DOHH2 (cell line): ENCODE measurements around the gene NDUFA13.

Experiments used
- H3F3A ChIP-seq: fragments of 200-600 bp; sonication (generic), shearing (Covaris generic); 2 replicates; pipeline ENCODE4 v1.6.0; 2016; ENCODE audit warnings: antibody characterized with exemption, mild to moderate bottlenecking; ENCODE audit not compliant: control insufficient read depth, insufficient read depth
- H3K27ac ChIP-seq: fragments of 200-600 bp; sonication (generic); 2 replicates; pipeline ENCODE4 v1.5.1; 2014; ENCODE audit warnings: low read depth, mild to moderate bottlenecking, low read length, moderate library complexity
- H3K27me3 ChIP-seq: fragments of 200-600 bp; sonication (generic); 2 replicates; pipeline ENCODE4 v1.6.1; 2014; ENCODE audit warnings: mild to moderate bottlenecking, low read length, mixed read lengths; ENCODE audit not compliant: control insufficient read depth
- H3K36me3 ChIP-seq: fragments of 200-600 bp; sonication (generic); 2 replicates; pipeline ENCODE4 v1.6.1; 2014; ENCODE audit warnings: mild to moderate bottlenecking, low read length, moderate library complexity, mixed read lengths; ENCODE audit not compliant: control insufficient read depth
- H3K4me1 ChIP-seq: fragments of 200-600 bp; sonication (generic); 2 replicates; pipeline ENCODE4 v1.6.1; 2014; ENCODE audit warnings: mild to moderate bottlenecking, low read length, mixed read lengths; ENCODE audit not compliant: control insufficient read depth
- H3K4me2 ChIP-seq: fragments of 200-600 bp; sonication (generic); 2 replicates; pipeline ENCODE4 v1.6.0; 2014; ENCODE audit warnings: mild to moderate bottlenecking, low read length, moderate library complexity
- H3K4me3 ChIP-seq: fragments of 200-600 bp; sonication (generic); 2 replicates; pipeline ENCODE4 v1.5.1; 2014; ENCODE audit warnings: mild to moderate bottlenecking, low read length, mixed read lengths
- H3K79me2 ChIP-seq: fragments of 200-600 bp; sonication (generic); 2 replicates; pipeline ENCODE4 v1.6.1; 2014; ENCODE audit warnings: mild to moderate bottlenecking, low read length, mixed read lengths; ENCODE audit not compliant: control insufficient read depth
- H3K9me2 ChIP-seq: fragments of 200-600 bp; sonication (generic); replicated peaks from 2 replicates; pipeline ENCODE4 v1.6.1; 2014; ENCODE audit warnings: mild to moderate bottlenecking, low read length, mixed read lengths; ENCODE audit not compliant: control insufficient read depth
- H3K9me3 ChIP-seq: fragments of 200-600 bp; sonication (generic); 2 replicates; pipeline ENCODE4 v1.6.1; 2014; ENCODE audit warnings: antibody characterized with exemption, low read length, mixed read lengths; ENCODE audit not compliant: control insufficient read depth, insufficient read depth
- H4K20me1 ChIP-seq: fragments of 200-600 bp; sonication (generic); 2 replicates; pipeline ENCODE4 v1.6.0; 2014; ENCODE audit warnings: low read depth, mild to moderate bottlenecking, antibody characterized with exemption, low read length, moderate library complexity; ENCODE audit not compliant: control insufficient read depth, insufficient read depth
- EZH2phosphoT487 ChIP-seq: fragments of 200-600 bp; sonication (generic); IDR thresholded peaks from 2 replicates; pipeline ENCODE4 v1.6.1; 2017; ENCODE audit warnings: borderline replicate concordance, mild to moderate bottlenecking, antibody characterized with exemption, low read length, moderate library complexity, mixed read lengths
- TF ChIP-seq, protein P1 (sequence below): fragments of 200-600 bp; sonication (generic); IDR thresholded peaks from one replicate; pipeline ENCODE4 v1.5.1; 2014; ENCODE audit warnings: antibody characterized with exemption, mild to moderate bottlenecking, low read depth, low read length; ENCODE audit not compliant: poor library complexity, severe bottlenecking

NDUFA13 gene

DNA sequence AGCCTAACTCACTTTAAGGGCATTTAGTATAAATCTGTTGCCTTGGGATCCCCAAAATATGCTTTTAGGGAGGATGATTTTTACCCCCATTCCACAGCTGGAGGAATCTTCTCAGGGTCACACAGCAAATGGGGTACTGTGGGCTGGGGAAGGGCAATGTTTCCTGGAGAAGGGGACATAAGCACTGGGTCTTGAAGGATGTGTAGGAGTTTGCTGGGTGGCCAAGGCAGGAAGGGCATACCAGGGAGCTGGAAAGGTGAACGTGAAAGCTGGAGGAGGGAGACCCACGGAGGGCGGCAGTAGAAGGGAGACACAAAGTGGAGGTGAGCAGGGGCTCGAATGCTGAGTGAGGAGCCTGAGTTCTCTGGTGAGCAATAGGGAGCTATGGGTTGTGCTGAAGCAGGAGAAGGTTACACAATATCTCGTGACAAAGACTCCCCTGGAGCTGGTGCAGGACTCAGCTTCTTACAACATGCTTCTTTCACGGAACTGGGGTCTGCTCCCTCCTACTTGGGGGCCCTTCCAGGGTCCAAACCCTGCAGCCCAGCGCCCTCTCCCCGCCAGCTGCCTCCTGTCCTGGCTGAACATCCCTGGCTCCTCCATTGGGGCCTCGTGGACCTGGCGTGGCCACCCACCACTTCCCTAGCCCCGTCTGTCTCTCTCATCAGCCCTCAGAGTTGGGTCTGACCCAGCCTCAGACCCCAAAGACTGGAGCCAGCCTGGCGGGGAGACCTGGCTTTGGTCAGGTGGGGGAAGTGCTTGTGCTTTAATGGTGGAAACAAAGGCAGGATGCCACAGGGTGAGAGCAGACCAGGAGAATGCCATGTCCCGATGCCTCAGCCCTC, 33.1 kb downstream of the NDUFA13 start:
- H3K4me1 ChIP-seq = no peaks in the 10 kb centered on the region
- no peaks in the 10 kb centered on the region for H3F3A ChIP-seq
- H4K20me1 ChIP-seq = no peaks in the 10 kb centered on the region; the same call in 1 of the 2 replicates
- no peak overlapping the region for H3K4me2 ChIP-seq
- H3K9me3 ChIP-seq = no peaks in the 10 kb centered on the region
- no peak overlapping the region for H3K4me3 ChIP-seq
- 0 out of 2 replicates have a peak, but pooled peaks cover 3% of the 10 kb centered on the region for H3K27me3 ChIP-seq
- H3K27ac ChIP-seq = no peak overlapping the region
- no peaks in the 10 kb centered on the region for H3K36me3 ChIP-seq
- no peaks in the 10 kb centered on the region for H3K9me2 ChIP-seq
- no peaks in the 10 kb centered on the region for H3K79me2 ChIP-seq
- TF ChIP-seq EZH2phosphoT487 = no peak

DNA sequence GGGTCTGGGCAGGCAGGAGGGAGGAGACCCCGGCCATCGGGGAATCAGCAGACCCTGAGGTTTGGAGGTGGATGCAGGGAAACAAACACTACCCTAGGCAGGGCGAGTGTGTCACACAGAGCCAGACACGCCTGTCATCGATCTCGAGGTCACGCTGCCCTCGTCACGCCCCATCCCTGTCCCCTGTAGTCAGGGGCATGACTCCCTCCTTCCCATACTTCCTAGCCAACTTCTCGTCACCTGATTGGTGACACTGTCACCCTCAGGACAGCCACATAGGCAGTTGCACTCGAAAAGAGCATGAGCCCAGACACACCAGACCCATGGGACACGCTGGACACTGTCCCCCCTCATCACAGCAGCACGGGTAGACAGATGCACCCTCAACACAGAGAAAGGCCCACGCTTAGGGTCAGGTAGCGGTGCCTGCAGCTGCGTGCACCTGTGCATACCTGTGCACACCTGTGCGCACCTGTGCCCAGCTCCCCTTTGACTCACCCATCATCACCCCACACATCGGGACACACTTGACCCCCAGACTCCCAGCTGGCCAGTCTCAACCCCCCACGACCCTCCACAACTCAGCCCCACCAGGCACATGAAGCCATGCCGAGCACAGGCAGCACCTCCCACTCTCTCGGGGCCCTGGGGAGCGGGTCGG, 33.9 kb downstream of the NDUFA13 start:
- H3K4me1 ChIP-seq = no peaks in the 10 kb centered on the region
- no peaks in the 10 kb centered on the region; the same call in 1 of the 2 replicates for H4K20me1 ChIP-seq
- no peaks in the 10 kb centered on the region for H3K9me2 ChIP-seq
- H3K79me2 ChIP-seq = no peaks in the 10 kb centered on the region
- H3F3A ChIP-seq = no peaks in the 10 kb centered on the region
- TF ChIP-seq, protein P1, sequence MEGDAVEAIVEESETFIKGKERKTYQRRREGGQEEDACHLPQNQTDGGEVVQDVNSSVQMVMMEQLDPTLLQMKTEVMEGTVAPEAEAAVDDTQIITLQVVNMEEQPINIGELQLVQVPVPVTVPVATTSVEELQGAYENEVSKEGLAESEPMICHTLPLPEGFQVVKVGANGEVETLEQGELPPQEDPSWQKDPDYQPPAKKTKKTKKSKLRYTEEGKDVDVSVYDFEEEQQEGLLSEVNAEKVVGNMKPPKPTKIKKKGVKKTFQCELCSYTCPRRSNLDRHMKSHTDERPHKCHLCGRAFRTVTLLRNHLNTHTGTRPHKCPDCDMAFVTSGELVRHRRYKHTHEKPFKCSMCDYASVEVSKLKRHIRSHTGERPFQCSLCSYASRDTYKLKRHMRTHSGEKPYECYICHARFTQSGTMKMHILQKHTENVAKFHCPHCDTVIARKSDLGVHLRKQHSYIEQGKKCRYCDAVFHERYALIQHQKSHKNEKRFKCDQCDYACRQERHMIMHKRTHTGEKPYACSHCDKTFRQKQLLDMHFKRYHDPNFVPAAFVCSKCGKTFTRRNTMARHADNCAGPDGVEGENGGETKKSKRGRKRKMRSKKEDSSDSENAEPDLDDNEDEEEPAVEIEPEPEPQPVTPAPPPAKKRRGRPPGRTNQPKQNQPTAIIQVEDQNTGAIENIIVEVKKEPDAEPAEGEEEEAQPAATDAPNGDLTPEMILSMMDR = no peak
- no peak for TF ChIP-seq EZH2phosphoT487
- H3K4me2 ChIP-seq = no peak overlapping the region
- no peaks in the 10 kb centered on the region for H3K9me3 ChIP-seq
- 0 out of 2 replicates have a peak, but pooled peaks cover 3% of the 10 kb centered on the region for H3K27me3 ChIP-seq
- no peak overlapping the region for H3K27ac ChIP-seq
- H3K4me3 ChIP-seq = no peak overlapping the region
- H3K36me3 ChIP-seq = no peaks in the 10 kb centered on the region

DNA sequence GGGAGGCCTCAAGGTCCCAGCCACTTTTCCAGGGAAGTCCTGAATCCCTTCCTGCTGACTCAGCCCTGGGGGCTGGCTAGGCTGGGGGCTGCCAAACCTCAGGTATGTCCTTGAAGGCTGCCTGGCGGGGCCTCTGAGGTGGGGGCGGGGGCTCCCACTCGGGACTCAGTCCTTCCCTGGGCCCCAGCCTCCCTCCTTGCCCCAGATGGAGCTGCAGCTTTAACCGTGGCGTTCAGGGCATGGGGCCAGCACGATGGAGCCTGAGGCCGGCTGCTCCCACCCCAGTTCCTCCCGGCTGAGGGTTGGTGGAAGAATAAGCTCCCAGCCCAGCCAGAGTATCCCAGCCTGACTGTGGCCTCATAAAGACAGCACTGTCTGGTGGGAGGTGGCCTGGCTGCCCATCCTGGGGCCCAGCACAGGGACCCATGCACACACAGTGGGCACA, 34.5 kb downstream of the NDUFA13 start:
- no peaks in the 10 kb centered on the region; the same call in 1 of the 2 replicates for H4K20me1 ChIP-seq
- no peaks in the 10 kb centered on the region for H3K9me3 ChIP-seq
- no peaks in the 10 kb centered on the region for H3K79me2 ChIP-seq
- no peaks in the 10 kb centered on the region for H3K4me1 ChIP-seq
- no peak overlapping the region for H3K4me3 ChIP-seq
- H3K4me2 ChIP-seq = no peak overlapping the region
- no peaks in the 10 kb centered on the region for H3F3A ChIP-seq
- H3K27me3 ChIP-seq = 0 out of 2 replicates have a peak, but pooled peaks cover 3% of the 10 kb centered on the region
- no peaks in the 10 kb centered on the region for H3K36me3 ChIP-seq
- no peaks in the 10 kb centered on the region for H3K9me2 ChIP-seq
- TF ChIP-seq, protein P1 = no peak
- no peak for TF ChIP-seq EZH2phosphoT487
- no peak overlapping the region for H3K27ac ChIP-seq
